ENCODE data around the gene FGA. TPM values are rescaled to one million over a fixed set of nuclear protein-coding genes. Genes with fewer than 3 reads are reported as not detected.
A peak's percentile ranks its signal among the peaks of the same experiment; 100 is the strongest.

FGA gene
- polyA plus RNA-seq, 1 of the 3 experiments (the other 2 are of a cell fraction): not detected

DNA sequence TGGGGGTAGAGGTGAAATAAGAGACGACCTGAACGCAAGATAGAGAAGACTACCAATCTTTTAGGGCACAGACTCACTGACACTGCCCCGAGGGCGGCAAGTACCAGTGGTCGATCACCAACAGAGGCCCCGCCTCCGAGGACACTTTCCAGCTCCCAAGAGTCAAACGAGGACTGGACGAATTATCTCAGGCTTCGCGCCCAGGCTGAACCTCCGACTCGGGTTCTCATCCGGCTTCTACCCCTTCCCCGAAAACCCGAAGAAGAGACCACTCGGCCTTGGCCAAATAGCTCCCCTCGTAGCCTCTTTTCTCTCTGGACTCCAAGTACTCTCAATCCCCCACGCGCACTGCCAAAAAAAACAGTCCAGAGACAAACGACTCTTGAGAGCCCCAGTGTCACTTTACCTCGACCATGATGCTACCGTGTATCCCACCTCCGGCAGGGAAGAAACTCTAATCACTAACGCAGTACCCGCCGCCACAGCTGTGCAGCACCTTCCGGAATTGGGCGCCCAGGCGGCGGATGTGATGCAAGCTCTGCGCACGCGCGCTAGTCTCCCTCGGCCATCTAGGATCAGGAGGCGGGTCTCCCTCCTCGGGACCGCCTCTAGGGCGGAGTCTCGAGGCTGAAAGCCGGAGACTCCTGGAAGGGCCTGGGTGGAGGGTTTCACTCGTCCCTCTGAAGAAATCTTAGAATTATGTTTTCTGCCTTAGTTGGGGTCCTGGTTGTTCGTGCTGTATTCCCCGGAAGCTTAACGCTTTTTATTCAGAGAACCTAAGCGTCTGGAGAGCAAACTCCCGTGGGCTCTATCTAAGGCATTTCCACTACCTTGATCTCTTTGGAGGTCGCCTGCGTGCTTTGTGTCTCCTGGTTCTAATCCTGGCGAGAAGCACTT lies 40.4 kb downstream of the FGA start, which contains the start of gene PLRG1:
Gene PLRG1, minus strand, starts transcription at position 507 of the 897 bp plus-strand sequence. Its CDS starts 92 bp downstream, at position 415.
- Histone ChIP-seq H3K4me3 (ENCODE audit: low read depth in 2 of 2, low read length in 1 of 2) (peak within 1 kb of the TSS; percentile 82 to 89), H3K27ac (ENCODE audit: low read depth in 2 of 2, low read length in 1 of 2) (peak within 1 kb of the TSS; percentile 63 to 80; a peak in 3 of 4 replicates)
- WGBS (ENCODE audit: low lambda C conversion rate): 3% methylated on average over 48 of the region's 51 CpGs
- TF ChIP-seq RCOR1 (IDR thresholded peaks at IDR 0.05; ENCODE audit: low read length): no peak
- TF ChIP-seq FOXM1 (IDR thresholded peaks at IDR 0.05; ENCODE audit: low read depth): no peak
- no peak for TF ChIP-seq YY1 (IDR thresholded peaks at IDR 0.05; ENCODE audit: low read depth)
- TF ChIP-seq CHD2 (IDR thresholded peaks at IDR 0.05; ENCODE audit: low read length, partially characterized antibody): no peak
- peak; percentile 94 for TF ChIP-seq POLR2AphosphoS5 (IDR thresholded peaks at IDR 0.05; ENCODE audit: low read depth, low read length)
- TF ChIP-seq, protein P1, sequence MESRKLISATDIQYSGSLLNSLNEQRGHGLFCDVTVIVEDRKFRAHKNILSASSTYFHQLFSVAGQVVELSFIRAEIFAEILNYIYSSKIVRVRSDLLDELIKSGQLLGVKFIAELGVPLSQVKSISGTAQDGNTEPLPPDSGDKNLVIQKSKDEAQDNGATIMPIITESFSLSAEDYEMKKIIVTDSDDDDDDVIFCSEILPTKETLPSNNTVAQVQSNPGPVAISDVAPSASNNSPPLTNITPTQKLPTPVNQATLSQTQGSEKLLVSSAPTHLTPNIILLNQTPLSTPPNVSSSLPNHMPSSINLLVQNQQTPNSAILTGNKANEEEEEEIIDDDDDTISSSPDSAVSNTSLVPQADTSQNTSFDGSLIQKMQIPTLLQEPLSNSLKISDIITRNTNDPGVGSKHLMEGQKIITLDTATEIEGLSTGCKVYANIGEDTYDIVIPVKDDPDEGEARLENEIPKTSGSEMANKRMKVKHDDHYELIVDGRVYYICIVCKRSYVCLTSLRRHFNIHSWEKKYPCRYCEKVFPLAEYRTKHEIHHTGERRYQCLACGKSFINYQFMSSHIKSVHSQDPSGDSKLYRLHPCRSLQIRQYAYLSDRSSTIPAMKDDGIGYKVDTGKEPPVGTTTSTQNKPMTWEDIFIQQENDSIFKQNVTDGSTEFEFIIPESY (IDR thresholded peaks at IDR 0.05; ENCODE audit: borderline replicate concordance, low read depth): no peak
- no peak for TF ChIP-seq IRF3 (IDR thresholded peaks at IDR 0.05; ENCODE audit: low read depth, low read length)
- peak; percentile 56 for TF ChIP-seq ELF1 (IDR thresholded peaks at IDR 0.05)
- no peak for TF ChIP-seq PBX3 (IDR thresholded peaks at IDR 0.05)
- TF ChIP-seq RAD21 (IDR thresholded peaks at IDR 0.05; ENCODE audit: low read length): no peak
- TF ChIP-seq SIN3A (IDR thresholded peaks at IDR 0.05; ENCODE audit: borderline replicate concordance, low read depth, low read length): peak; percentile 22; the same call in 1 of the 2 replicates
- TF ChIP-seq NFIC (IDR thresholded peaks at IDR 0.05; ENCODE audit: borderline replicate concordance): no peak
- peak; percentile 43 for TF ChIP-seq MXI1 (IDR thresholded peaks at IDR 0.05; ENCODE audit: low read depth, low read length)
- no peak for TF ChIP-seq GATA2 (CRISPR knock-in tag; IDR thresholded peaks at IDR 0.05)
- peak; percentile 79 for TF ChIP-seq NRF1 (IDR thresholded peaks at IDR 0.05; ENCODE audit: low read depth, low read length)
- TF ChIP-seq TCF12 (IDR thresholded peaks at IDR 0.05): no peak
- no peak for TF ChIP-seq REST (IDR thresholded peaks at IDR 0.05; ENCODE audit: low read depth, low read length)
- TF ChIP-seq TEAD4 (IDR thresholded peaks at IDR 0.05; ENCODE audit: borderline replicate concordance, insufficient read depth): no peak
- TF ChIP-seq JUND (IDR thresholded peaks at IDR 0.05): no peak
- TF ChIP-seq FOSL2 (IDR thresholded peaks at IDR 0.05; ENCODE audit: borderline replicate concordance, low read depth): no peak
- TF ChIP-seq, protein P2, sequence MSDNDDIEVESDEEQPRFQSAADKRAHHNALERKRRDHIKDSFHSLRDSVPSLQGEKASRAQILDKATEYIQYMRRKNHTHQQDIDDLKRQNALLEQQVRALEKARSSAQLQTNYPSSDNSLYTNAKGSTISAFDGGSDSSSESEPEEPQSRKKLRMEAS (IDR thresholded peaks at IDR 0.05; ENCODE audit: low read depth): 0 out of 2 replicates have a peak, but pooled peaks have one; percentile 44
- TF ChIP-seq SMC3 (IDR thresholded peaks at IDR 0.05; ENCODE audit: low read depth, low read length): no peak
- TF ChIP-seq TAF1 (IDR thresholded peaks at IDR 0.05; ENCODE audit: borderline replicate concordance, low read depth, low read length): no peak
- TF ChIP-seq, protein P3, sequence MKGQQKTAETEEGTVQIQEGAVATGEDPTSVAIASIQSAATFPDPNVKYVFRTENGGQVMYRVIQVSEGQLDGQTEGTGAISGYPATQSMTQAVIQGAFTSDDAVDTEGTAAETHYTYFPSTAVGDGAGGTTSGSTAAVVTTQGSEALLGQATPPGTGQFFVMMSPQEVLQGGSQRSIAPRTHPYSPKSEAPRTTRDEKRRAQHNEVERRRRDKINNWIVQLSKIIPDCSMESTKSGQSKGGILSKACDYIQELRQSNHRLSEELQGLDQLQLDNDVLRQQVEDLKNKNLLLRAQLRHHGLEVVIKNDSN (IDR thresholded peaks at IDR 0.05; ENCODE audit: borderline replicate concordance, low read depth): no peak

More for the DNA sequence above, 40.4 kb downstream of the FGA start, which contains the start of gene PLRG1:
- peak; percentile 89 for DNase-seq
- Histone ChIP-seq H3K9me3 (no peaks in the 10 kb centered on the region), H2AFZ (ENCODE audit: low read depth) (peak within 1 kb of the TSS; percentile 100), H3K9me2 (no peaks in the 10 kb centered on the region), H3F3A (replicated peaks; ENCODE audit: insufficient read depth) (peaks cover 4% of the 10 kb centered on the region), H3K4me1 (ENCODE audit: control insufficient read depth in 1 of 2, insufficient read depth in 2 of 2, low read depth in 1 of 2, low read length in 1 of 2) (peaks cover 0 to 8% of the 10 kb centered on the region in 2 experiments; a peak in 2 of 4 replicates), H4K20me1 (ENCODE audit: insufficient read depth) (0 out of 2 replicates have a peak, but pooled peaks cover 3% of the 10 kb centered on the region), H3K9ac (peak within 1 kb of the TSS; percentile 74), H3K79me2 (ENCODE audit: insufficient read depth) (peaks cover 38% of the 10 kb centered on the region), H3K27me3 (ENCODE audit: insufficient read depth) (no peaks in the 10 kb centered on the region; the same call in 1 of the 2 replicates), H3K36me3 (replicated peaks in 1 of 2; ENCODE audit: control insufficient read depth in 1 of 2, insufficient read depth in 2 of 2, low read length in 1 of 2) (peaks cover 29 to 35% of the 10 kb centered on the region in 2 experiments), H3K4me2 (peak within 1 kb of the TSS; percentile 72)
- CTCF ChIA-PET: interaction anchor here (0.8 to 6.4 kb wide), 8 partner anchors 9 to 75 kb away, joined by 3 to 60 read pairs (median 4); no protein-coding TSS in a partner anchor
- POLR2A ChIA-PET: interaction anchor here (1.0 kb wide), 1 partner anchor 74 kb away, joined by 3 read pairs; no protein-coding TSS in a partner anchor
